HepG2 (cell line): ENCODE data around the gene FUOM. TPM values are rescaled to one million over a fixed set of nuclear protein-coding genes. Genes with fewer than 3 reads are reported as not detected.
A peak's percentile ranks its signal among the peaks of the same experiment; 100 is the strongest.

Experiments used
- ARID2 ChIP-seq: sonication (generic); formaldehyde crosslinking; IDR thresholded peaks from 2 replicates; pipeline ENCODE4 v1.8.1; 2022; ENCODE audit warnings: mild to moderate bottlenecking, missing genetic modification reagents, borderline replicate concordance
- ARID3A ChIP-seq: IDR thresholded peaks from 2 replicates; pipeline ENCODE4 v1.6.1; 2012; ENCODE audit warnings: low read depth, low read length, improper control_type of control experiment
- ATF6 ChIP-seq: sonication (generic); formaldehyde crosslinking; conservative IDR thresholded peaks from 2 replicates; pipeline ENCODE4 v1.4.0; 2020; ENCODE audit warnings: missing genetic modification reagents
- GABPB1 ChIP-seq: IDR thresholded peaks from 2 replicates; pipeline ENCODE4 v1.6.1; 2016; ENCODE audit warnings: mild to moderate bottlenecking, missing genetic modification reagents, moderate library complexity, missing compliant biosample characterization
- KDM2A ChIP-seq: sonication (generic); formaldehyde crosslinking; IDR thresholded peaks from 2 replicates; pipeline ENCODE4 v1.4.0; 2020; ENCODE audit warnings: low read depth, missing genetic modification reagents, borderline replicate concordance
- KDM5A ChIP-seq: fragments of 200-600 bp; sonication (generic); IDR thresholded peaks from 2 replicates; pipeline ENCODE4 v1.7.0; 2018; ENCODE audit warnings: antibody characterized with exemption, mild to moderate bottlenecking, low read length, borderline replicate concordance
- MTA1 ChIP-seq: sonication (generic); formaldehyde crosslinking; IDR thresholded peaks from 2 replicates; pipeline ENCODE4 v1.4.0; 2020; ENCODE audit warnings: missing genetic modification reagents, mild to moderate bottlenecking, borderline replicate concordance
- NAIF1 ChIP-seq: sonication (generic); formaldehyde crosslinking; IDR thresholded peaks from 2 replicates; pipeline ENCODE4 v1.5.0; 2020; ENCODE audit warnings: mild to moderate bottlenecking, missing genetic modification reagents, borderline replicate concordance
- NR3C1 ChIP-seq: sonication (generic); formaldehyde crosslinking; IDR thresholded peaks from 2 replicates; pipeline ENCODE4 v1.4.0; 2020; ENCODE audit warnings: missing genetic modification reagents
- PRPF4 ChIP-seq: fragments of 200-400 bp; formaldehyde crosslinking; IDR thresholded peaks from 2 replicates; pipeline ENCODE4 v1.6.1; 2016; ENCODE audit warnings: low read length, low read depth; ENCODE audit not compliant: poor library complexity, severe bottlenecking
- SRY ChIP-seq: sonication (generic); formaldehyde crosslinking; IDR thresholded peaks from 2 replicates; pipeline ENCODE4 v1.8.0; 2022; ENCODE audit warnings: mild to moderate bottlenecking, missing genetic modification reagents
- TARDBP ChIP-seq: sonication (generic); formaldehyde crosslinking; IDR thresholded peaks from 2 replicates; pipeline ENCODE4 v1.8.0; 2022; ENCODE audit warnings: mild to moderate bottlenecking, missing genetic modification reagents
- ZBTB42 ChIP-seq: sonication (generic); formaldehyde crosslinking; IDR thresholded peaks from 2 replicates; pipeline ENCODE4 v1.5.0; 2020; ENCODE audit warnings: mild to moderate bottlenecking, missing genetic modification reagents
- ZNF17 ChIP-seq: sonication (generic); formaldehyde crosslinking; IDR thresholded peaks from 2 replicates; pipeline ENCODE4 v1.5.0; 2020; ENCODE audit warnings: mild to moderate bottlenecking, missing genetic modification reagents
- ZNF343 ChIP-seq: sonication (generic); formaldehyde crosslinking; IDR thresholded peaks from 2 replicates; pipeline ENCODE4 v1.4.0; 2020; ENCODE audit warnings: mild to moderate bottlenecking, missing genetic modification reagents
- ZNF431 ChIP-seq: sonication (generic); formaldehyde crosslinking; IDR thresholded peaks from 2 replicates; pipeline ENCODE4 v1.9.0; 2022; ENCODE audit warnings: missing genetic modification reagents, low read depth, mild to moderate bottlenecking, borderline replicate concordance
- ZNF619 ChIP-seq: sonication (generic); formaldehyde crosslinking; IDR thresholded peaks from 2 replicates; pipeline ENCODE4 v1.4.0; 2020; ENCODE audit warnings: mild to moderate bottlenecking, missing genetic modification reagents
- ZSCAN25 ChIP-seq: sonication (generic); formaldehyde crosslinking; IDR thresholded peaks from 2 replicates; pipeline ENCODE4 v1.8.0; 2022; ENCODE audit warnings: mild to moderate bottlenecking, missing genetic modification reagents
- polyA plus RNA-seq, 8 experiments: library from polyadenylated mRNA; depleted of rRNA in 3 of 8; stranded (reverse) in 7 of 8; unstranded in 1 of 8; fragments of >200 nt; fragmentation: Illumina TruSeq in 4 of 8; extraction: Trizol in 4 of 8; gene quantifications; 2 replicates each; pipeline versions ENCODE4 v1.2.1 to v1.2.3, GENCODE V29; 2011 to 2016; ENCODE audit warnings: low read depth in 4 of 8, missing spikeins in 1 of 8, mixed read lengths in 1 of 8; ENCODE audit not compliant: insufficient read depth in 1 of 8
- total RNA-seq, 5 experiments: library from RNA; depleted of rRNA; stranded (reverse); fragments of >200 nt; fragmentation: Illumina TruSeq; extraction: Trizol; gene quantifications; 2 replicates each; pipeline ENCODE4 v1.2.3, GENCODE V29; 2016; ENCODE audit warnings: low read depth in 1 of 5
- TF ChIP-seq, protein P1 (sequence below): sonication (generic); formaldehyde crosslinking; IDR thresholded peaks from 2 replicates; pipeline ENCODE4 v1.4.0; 2020; ENCODE audit warnings: missing genetic modification reagents, borderline replicate concordance

FUOM gene
- total and polyA plus RNA-seq, 2 of the 13 experiments (the other 11 are each of a cell fraction or from before 2014, with no cell fraction given), result 27.5 to 60.4 TPM

GRCh38 chr10:133378251-133379096 is 20.7 kb upstream of the FUOM start (continued):
- TF ChIP-seq, protein P1, sequence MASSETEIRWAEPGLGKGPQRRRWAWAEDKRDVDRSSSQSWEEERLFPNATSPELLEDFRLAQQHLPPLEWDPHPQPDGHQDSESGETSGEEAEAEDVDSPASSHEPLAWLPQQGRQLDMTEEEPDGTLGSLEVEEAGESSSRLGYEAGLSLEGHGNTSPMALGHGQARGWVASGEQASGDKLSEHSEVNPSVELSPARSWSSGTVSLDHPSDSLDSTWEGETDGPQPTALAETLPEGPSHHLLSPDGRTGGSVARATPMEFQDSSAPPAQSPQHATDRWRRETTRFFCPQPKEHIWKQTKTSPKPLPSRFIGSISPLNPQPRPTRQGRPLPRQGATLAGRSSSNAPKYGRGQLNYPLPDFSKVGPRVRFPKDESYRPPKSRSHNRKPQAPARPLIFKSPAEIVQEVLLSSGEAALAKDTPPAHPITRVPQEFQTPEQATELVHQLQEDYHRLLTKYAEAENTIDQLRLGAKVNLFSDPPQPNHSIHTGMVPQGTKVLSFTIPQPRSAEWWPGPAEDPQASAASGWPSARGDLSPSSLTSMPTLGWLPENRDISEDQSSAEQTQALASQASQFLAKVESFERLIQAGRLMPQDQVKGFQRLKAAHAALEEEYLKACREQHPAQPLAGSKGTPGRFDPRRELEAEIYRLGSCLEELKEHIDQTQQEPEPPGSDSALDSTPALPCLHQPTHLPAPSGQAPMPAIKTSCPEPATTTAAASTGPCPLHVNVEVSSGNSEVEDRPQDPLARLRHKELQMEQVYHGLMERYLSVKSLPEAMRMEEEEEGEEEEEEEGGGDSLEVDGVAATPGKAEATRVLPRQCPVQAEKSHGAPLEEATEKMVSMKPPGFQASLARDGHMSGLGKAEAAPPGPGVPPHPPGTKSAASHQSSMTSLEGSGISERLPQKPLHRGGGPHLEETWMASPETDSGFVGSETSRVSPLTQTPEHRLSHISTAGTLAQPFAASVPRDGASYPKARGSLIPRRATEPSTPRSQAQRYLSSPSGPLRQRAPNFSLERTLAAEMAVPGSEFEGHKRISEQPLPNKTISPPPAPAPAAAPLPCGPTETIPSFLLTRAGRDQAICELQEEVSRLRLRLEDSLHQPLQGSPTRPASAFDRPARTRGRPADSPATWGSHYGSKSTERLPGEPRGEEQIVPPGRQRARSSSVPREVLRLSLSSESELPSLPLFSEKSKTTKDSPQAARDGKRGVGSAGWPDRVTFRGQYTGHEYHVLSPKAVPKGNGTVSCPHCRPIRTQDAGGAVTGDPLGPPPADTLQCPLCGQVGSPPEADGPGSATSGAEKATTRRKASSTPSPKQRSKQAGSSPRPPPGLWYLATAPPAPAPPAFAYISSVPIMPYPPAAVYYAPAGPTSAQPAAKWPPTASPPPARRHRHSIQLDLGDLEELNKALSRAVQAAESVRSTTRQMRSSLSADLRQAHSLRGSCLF, result no peak
- TF ChIP-seq ZBTB42 (CRISPR knock-in tag) (peak; percentile 66; the same call in 1 of the 2 replicates), ZNF431 (CRISPR knock-in tag) (no peak), ZNF343 (CRISPR knock-in tag) (no peak), GABPB1 (CRISPR knock-in tag) (peak; percentile 49; the same call in 1 of the 2 replicates), NAIF1 (no peak), MTA1 (CRISPR knock-in tag) (peak; percentile 68; the same call in 1 of the 2 replicates), TARDBP (CRISPR knock-in tag) (no peak; the same call in 1 of the 2 replicates), SRY (CRISPR knock-in tag) (peak; percentile 83; the same call in 1 of the 2 replicates), ZSCAN25 (CRISPR knock-in tag) (peak; percentile 95), ZNF619 (CRISPR knock-in tag) (no peak), ARID2 (CRISPR knock-in tag) (0 out of 2 replicates have a peak, but pooled peaks have one; percentile 45), ZNF17 (peak; percentile 78), NR3C1 (CRISPR knock-in tag) (no peak), ATF6 (CRISPR knock-in tag) (no peak), KDM5A (no peak), ARID3A (no peak), PRPF4 (no peak), KDM2A (CRISPR knock-in tag) (no peak)
